Neutrophil (primary cell): ENCODE data around the gene RRBP1.

Experiments
- H3K27ac ChIP-seq: fragments of 200-600 bp; sonication (generic); 2 replicates; pipeline ENCODE4 v1.5.1; 2016; ENCODE audit warnings: mild to moderate bottlenecking, moderate library complexity
- H3K27me3 ChIP-seq: fragments of 200-600 bp; sonication (generic); 2 replicates; pipeline ENCODE4 v1.6.0; 2016; ENCODE audit warnings: mild to moderate bottlenecking
- H3K36me3 ChIP-seq: fragments of 200-600 bp; sonication (generic); 2 replicates; pipeline ENCODE4 v1.5.1; 2017
- H3K4me1 ChIP-seq, 2 experiments: fragments of 200-600 bp in 1 of 2; sonication (generic) in 1 of 2; 1 replicate in 1 of 2; 2 replicates in 1 of 2; pipeline versions ENCODE4 v1.5.1 to v1.6.1; 2013 to 2016; ENCODE audit warnings: low read depth in 1 of 2, low read length in 1 of 2, mild to moderate bottlenecking in 1 of 2, moderate library complexity in 1 of 2; ENCODE audit not compliant: control insufficient read depth in 1 of 2, insufficient read depth in 1 of 2
- H3K4me3 ChIP-seq, 2 experiments: fragments of 200-600 bp in 1 of 2; sonication (generic) in 1 of 2; 1 replicate in 1 of 2; 2 replicates in 1 of 2; pipeline ENCODE4 v1.5.1; 2013 to 2016; ENCODE audit warnings: low read depth in 1 of 2, low read length in 1 of 2, mild to moderate bottlenecking in 1 of 2, moderate library complexity in 1 of 2
- H3K9me3 ChIP-seq: fragments of 200-600 bp; sonication (generic); 2 replicates; pipeline ENCODE4 v1.5.1; 2016
- TF ChIP-seq, protein P1 (sequence below): fragments of 200-600 bp; sonication (generic); IDR thresholded peaks from 2 replicates; pipeline ENCODE4 v1.5.1; 2016; ENCODE audit warnings: antibody characterized with exemption

RRBP1 gene

DNA sequence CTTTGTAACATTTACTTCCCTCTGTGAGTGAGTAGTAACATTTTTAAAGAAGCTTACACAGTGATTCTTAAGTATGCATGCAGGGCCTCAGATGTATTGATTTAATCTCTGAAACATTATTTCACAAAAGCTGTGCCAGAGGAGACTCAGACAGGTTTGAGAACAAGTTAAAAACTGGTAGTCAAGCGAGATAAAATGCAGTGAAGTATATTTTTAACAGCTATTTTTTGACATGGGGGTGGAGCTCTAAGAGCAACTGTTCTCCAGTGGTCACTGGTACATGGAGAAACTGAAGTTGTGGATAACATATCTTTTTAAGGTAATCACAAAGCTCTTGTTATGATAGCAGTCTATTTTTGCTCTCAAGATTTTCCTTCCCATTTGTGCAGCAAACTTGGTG lies 91.8 kb downstream of the RRBP1 start:
- TF ChIP-seq, protein P1, sequence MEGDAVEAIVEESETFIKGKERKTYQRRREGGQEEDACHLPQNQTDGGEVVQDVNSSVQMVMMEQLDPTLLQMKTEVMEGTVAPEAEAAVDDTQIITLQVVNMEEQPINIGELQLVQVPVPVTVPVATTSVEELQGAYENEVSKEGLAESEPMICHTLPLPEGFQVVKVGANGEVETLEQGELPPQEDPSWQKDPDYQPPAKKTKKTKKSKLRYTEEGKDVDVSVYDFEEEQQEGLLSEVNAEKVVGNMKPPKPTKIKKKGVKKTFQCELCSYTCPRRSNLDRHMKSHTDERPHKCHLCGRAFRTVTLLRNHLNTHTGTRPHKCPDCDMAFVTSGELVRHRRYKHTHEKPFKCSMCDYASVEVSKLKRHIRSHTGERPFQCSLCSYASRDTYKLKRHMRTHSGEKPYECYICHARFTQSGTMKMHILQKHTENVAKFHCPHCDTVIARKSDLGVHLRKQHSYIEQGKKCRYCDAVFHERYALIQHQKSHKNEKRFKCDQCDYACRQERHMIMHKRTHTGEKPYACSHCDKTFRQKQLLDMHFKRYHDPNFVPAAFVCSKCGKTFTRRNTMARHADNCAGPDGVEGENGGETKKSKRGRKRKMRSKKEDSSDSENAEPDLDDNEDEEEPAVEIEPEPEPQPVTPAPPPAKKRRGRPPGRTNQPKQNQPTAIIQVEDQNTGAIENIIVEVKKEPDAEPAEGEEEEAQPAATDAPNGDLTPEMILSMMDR, result no peak
- Histone ChIP-seq H3K4me1 (no peaks in the 10 kb centered on the region), H3K27ac (no peak overlapping the region), H3K4me3 (no peak overlapping the region), H3K9me3 (no peaks in the 10 kb centered on the region), H3K27me3 (no peaks in the 10 kb centered on the region), H3K36me3 (no peaks in the 10 kb centered on the region)

DNA sequence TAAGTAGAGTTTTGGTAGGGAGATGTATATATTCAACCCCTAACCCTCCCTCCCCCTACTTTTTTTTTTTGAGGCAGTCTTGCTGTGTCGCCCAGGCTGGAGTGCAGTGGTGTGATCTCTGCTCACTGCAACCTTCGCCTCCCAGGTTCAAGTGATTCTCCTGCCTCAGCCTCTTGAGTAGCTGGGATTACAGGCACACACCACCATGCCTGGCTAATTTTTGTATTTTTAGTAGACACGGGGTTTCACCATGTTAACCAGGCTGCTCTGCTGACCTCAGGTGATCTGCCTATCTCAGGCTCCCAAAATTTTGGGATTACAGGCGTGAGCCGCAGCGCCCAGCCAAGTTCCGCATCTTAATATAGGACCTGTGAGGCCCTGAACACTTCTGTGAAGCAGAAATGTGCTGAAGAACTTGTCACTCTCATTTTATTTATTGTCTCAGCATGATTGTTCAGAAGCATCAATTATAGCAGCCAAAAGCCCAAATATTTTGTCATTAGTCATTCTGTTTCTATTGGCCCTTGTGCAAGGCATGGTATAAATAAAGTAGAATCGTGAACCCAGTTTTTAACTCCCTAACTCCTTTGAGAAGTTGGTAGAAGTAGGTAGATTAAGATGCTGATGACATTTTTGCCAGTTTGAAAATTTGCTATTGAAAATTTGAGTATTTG lies 92.7 kb downstream of the RRBP1 start:
- Histone ChIP-seq H3K4me1 (no peaks in the 10 kb centered on the region), H3K4me3 (no peak overlapping the region), H3K27ac (no peak overlapping the region), H3K27me3 (no peaks in the 10 kb centered on the region), H3K9me3 (no peaks in the 10 kb centered on the region), H3K36me3 (no peaks in the 10 kb centered on the region)
- TF ChIP-seq, protein P1, result no peak

DNA sequence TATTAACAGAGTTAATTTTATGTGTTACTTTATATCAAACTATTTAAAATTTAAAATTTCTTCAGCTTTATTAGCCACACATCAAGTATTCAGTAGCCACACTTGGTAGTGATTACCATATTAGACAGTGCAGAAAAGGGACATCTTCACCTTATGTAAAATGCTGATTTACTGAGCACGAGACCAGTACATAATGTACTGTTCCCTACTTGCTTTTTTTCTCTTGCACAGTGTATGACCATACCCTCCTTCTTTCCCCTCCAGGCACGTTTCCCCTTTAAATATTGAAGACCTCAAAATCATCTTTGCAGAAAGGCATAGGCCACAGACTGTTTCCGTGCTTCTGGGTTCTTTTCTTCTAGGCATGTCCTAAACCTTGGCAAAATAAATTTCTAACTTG lies 94.2 kb downstream of the RRBP1 start:
- H3K9me3 ChIP-seq, result no peaks in the 10 kb centered on the region
- TF ChIP-seq, protein P1, result no peak
- no peaks in the 10 kb centered on the region for H3K4me1 ChIP-seq
- H3K27ac ChIP-seq, result no peak overlapping the region
- H3K4me3 ChIP-seq, result no peak overlapping the region
- no peaks in the 10 kb centered on the region for H3K27me3 ChIP-seq
- H3K36me3 ChIP-seq, result no peaks in the 10 kb centered on the region

DNA sequence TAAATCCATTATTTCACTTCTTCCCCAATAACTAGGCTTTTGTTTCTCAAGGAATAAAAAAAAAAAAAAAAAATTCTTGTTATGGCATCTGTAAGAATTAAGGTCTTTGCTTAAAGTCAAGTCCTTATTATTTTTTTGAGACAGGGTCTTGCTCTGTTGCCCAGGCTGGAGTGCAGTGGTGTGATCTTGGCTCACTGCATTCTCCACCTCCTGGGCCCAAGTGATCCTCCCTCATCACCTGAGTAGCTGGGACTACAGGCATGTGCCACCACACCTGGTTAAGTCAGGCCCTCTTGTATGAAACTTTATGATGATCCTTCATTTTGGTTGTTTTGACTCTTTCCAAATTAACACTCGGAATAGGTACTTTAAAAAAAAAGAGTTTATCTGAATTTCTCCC lies 94.9 kb downstream of the RRBP1 start:
- H3K27me3 ChIP-seq, result no peaks in the 10 kb centered on the region
- TF ChIP-seq, protein P1, result no peak
- H3K36me3 ChIP-seq, result no peaks in the 10 kb centered on the region
- no peaks in the 10 kb centered on the region for H3K9me3 ChIP-seq
- H3K27ac ChIP-seq, result no peak overlapping the region
- no peaks in the 10 kb centered on the region for H3K4me1 ChIP-seq
- H3K4me3 ChIP-seq, result no peak overlapping the region

DNA sequence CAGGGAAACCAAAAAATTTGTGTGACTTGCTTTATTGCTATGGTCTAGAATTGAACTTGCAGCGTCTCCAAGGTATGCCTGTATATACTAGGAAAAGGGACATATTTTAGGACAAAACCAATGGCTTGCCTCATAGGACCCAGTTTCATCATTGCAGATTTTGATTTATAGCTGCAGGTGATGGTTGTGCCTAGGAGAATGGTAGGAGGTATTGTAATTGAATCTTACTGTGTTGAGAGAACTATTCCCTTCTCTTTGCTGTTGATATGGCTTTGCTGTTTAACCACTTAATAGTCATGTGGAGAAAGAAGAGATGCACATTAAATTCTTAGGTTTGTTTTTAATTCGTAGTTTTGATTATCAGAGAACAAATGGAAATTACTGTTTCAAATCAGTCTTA lies 95.8 kb downstream of the RRBP1 start:
- Histone ChIP-seq H3K4me1 (no peaks in the 10 kb centered on the region), H3K36me3 (no peaks in the 10 kb centered on the region), H3K27ac (no peak overlapping the region), H3K27me3 (no peaks in the 10 kb centered on the region), H3K4me3 (no peak overlapping the region), H3K9me3 (no peaks in the 10 kb centered on the region)
- TF ChIP-seq, protein P1, result no peak
